Ovary (tissue), 3 donors: ENCODE data around the gene ADAMTS6.
"Not testable (repeated sequence)": the region's sequence is repeated elsewhere in the genome, so short reads cannot be mapped to it uniquely, and the experiment has no call there.

ENCODE experiments used
- CTCF ChIP-seq, 3 donors: fragments of 450-650 bp in 2 of 3; fragments of 200-600 bp in 1 of 3; IDR thresholded peaks; one replicate each; pipeline versions ENCODE4 v1.5.1 to v1.8.0; 2016 to 2022; ENCODE audit warnings: antibody characterized with exemption in 3 of 3, mild to moderate bottlenecking in 1 of 3
- POLR2A ChIP-seq: fragments of 450-650 bp; IDR thresholded peaks from one replicate; pipeline ENCODE4 v1.6.1; 2017; ENCODE audit warnings: antibody characterized with exemption, mild to moderate bottlenecking, moderate library complexity
- donor health status: DM: no; HTN: no; CAD: no.

- TF ChIP-seq CTCF (IDR thresholded peaks at IDR 0.05); POLR2A: not testable (repeated sequence)
These were observed 5.1 kb upstream of the ADAMTS6 start for GRCh38 chr5:65486803-65487202.
